Putamen (tissue), 1 donor: ENCODE results near the gene KIAA0408.
"Not testable (repeated sequence)": the region's sequence is repeated elsewhere in the genome, so short reads cannot be mapped to it uniquely, and the experiment has no call there.

Experiments used
- DNase-seq: peaks from one replicate; pipeline ENCODE4 v3.0.0-alpha.2; 2016; ENCODE audit warnings: low spot score

The KIAA0408 gene

GRCh38 chr6:127412016-127412415 lies 47.2 kb downstream of the KIAA0408 start:
- not testable (repeated sequence) for DNase-seq
